ENCODE results near the gene LCMT2.

DNA sequence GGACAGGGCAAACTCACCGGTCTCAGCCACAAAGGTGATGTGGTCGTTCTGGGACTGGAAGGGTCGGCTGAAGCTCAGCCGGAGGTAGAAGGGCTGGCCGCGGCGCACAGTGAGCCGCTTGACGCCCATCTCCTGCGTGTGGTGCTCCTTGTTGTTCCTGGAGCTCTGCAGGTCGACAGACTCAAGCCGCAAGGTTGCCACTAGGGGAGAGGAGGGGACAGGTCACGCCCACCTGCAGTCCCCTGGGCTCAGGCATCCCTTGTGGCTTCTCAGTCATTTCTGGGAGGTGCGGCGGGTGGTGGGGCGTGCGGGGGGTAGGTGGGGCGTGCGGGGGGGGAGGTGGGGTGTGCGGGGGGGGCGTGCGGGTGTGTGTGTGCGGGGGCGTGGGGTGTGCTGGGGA is 36.9 kb downstream of the LCMT2 start:
- no peak for TF ChIP-seq EZH2 (IDR thresholded peaks at IDR 0.05; ENCODE audit: low read length)
- TF ChIP-seq, protein P1, sequence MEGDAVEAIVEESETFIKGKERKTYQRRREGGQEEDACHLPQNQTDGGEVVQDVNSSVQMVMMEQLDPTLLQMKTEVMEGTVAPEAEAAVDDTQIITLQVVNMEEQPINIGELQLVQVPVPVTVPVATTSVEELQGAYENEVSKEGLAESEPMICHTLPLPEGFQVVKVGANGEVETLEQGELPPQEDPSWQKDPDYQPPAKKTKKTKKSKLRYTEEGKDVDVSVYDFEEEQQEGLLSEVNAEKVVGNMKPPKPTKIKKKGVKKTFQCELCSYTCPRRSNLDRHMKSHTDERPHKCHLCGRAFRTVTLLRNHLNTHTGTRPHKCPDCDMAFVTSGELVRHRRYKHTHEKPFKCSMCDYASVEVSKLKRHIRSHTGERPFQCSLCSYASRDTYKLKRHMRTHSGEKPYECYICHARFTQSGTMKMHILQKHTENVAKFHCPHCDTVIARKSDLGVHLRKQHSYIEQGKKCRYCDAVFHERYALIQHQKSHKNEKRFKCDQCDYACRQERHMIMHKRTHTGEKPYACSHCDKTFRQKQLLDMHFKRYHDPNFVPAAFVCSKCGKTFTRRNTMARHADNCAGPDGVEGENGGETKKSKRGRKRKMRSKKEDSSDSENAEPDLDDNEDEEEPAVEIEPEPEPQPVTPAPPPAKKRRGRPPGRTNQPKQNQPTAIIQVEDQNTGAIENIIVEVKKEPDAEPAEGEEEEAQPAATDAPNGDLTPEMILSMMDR (optimal IDR thresholded peaks at IDR 0.05 in 1 of 3, IDR thresholded peaks at IDR 0.05 in 1 of 3, conservative IDR thresholded peaks at IDR 0.05 in 1 of 3; ENCODE audit: extremely low read depth in 1 of 3, insufficient read depth in 2 of 3, low read length in 3 of 3), result no peak

Measured in keratinocyte (primary cell).